ENCODE data around the gene DDX55.

The DDX55 gene

GRCh38 chr12:123648401-123648800 is 46.5 kb downstream of the DDX55 start:
- Histone ChIP-seq H3K36me3 (replicated peaks; ENCODE audit: low read depth, low read length) (peaks cover 49% of the 10 kb centered on the region), H3K27ac (ENCODE audit: low read length) (no peak overlapping the region), H3K79me2 (ENCODE audit: low read length) (0 out of 2 replicates have a peak, but pooled peaks cover 4% of the 10 kb centered on the region), H3K27me3 (ENCODE audit: low read depth, low read length) (no peaks in the 10 kb centered on the region), H3K4me1 (ENCODE audit: low read length) (no peaks in the 10 kb centered on the region), H3K4me2 (ENCODE audit: low read length) (no peak overlapping the region), H3K9ac (ENCODE audit: low read length) (no peak overlapping the region), H2AFZ (ENCODE audit: low read depth, low read length) (no peak overlapping the region), H3K4me3 (ENCODE audit: low read length) (no peak overlapping the region), H4K20me1 (ENCODE audit: insufficient read depth, low read length) (no peaks in the 10 kb centered on the region), H3K9me3 (ENCODE audit: insufficient read depth, low read length) (no peaks in the 10 kb centered on the region)
- no peak for TF ChIP-seq CTCF (IDR thresholded peaks at IDR 0.05; ENCODE audit: low read depth, low read length)
- no peak for TF ChIP-seq EZH2phosphoT487 (IDR thresholded peaks at IDR 0.05; ENCODE audit: low read depth)

GRCh38 chr12:123654129-123654701 is 52.3 kb downstream of the DDX55 start:
- H3K27me3 ChIP-seq (ENCODE audit: low read depth, low read length): no peaks in the 10 kb centered on the region
- H3K9me3 ChIP-seq (ENCODE audit: insufficient read depth, low read length): no peaks in the 10 kb centered on the region
- no peak overlapping the region for H2AFZ ChIP-seq (ENCODE audit: low read depth, low read length)
- no peak for TF ChIP-seq EZH2phosphoT487 (IDR thresholded peaks at IDR 0.05; ENCODE audit: low read depth)
- no peak for TF ChIP-seq CTCF (IDR thresholded peaks at IDR 0.05; ENCODE audit: low read depth, low read length)
- H3K79me2 ChIP-seq (ENCODE audit: low read length): no peaks in the 10 kb centered on the region
- no peak overlapping the region for H3K27ac ChIP-seq (ENCODE audit: low read length)
- no peak overlapping the region for H3K9ac ChIP-seq (ENCODE audit: low read length)
- peaks cover 32% of the 10 kb centered on the region for H3K36me3 ChIP-seq (replicated peaks; ENCODE audit: low read depth, low read length)
- no peaks in the 10 kb centered on the region for H4K20me1 ChIP-seq (ENCODE audit: insufficient read depth, low read length)
- H3K4me1 ChIP-seq (ENCODE audit: low read length): peaks cover 28% of the 10 kb centered on the region
- H3K4me2 ChIP-seq (ENCODE audit: low read length): no peak overlapping the region
- no peak overlapping the region for H3K4me3 ChIP-seq (ENCODE audit: low read length)

- TF ChIP-seq EZH2phosphoT487 (IDR thresholded peaks at IDR 0.05; ENCODE audit: low read depth) (no peak), CTCF (IDR thresholded peaks at IDR 0.05; ENCODE audit: low read depth, low read length) (no peak)
- H3K9me3 ChIP-seq (ENCODE audit: insufficient read depth, low read length): no peaks in the 10 kb centered on the region
- peak overlapping the region; percentile 42; the same call in 1 of the 2 replicates for H3K27ac ChIP-seq (ENCODE audit: low read length)
- no peaks in the 10 kb centered on the region for H4K20me1 ChIP-seq (ENCODE audit: insufficient read depth, low read length)
- 0 out of 2 replicates have a peak overlapping the region, but pooled peaks have one; percentile 9 for H3K4me3 ChIP-seq (ENCODE audit: low read length)
- H3K79me2 ChIP-seq (ENCODE audit: low read length): no peaks in the 10 kb centered on the region
- peaks cover 31% of the 10 kb centered on the region for H3K4me1 ChIP-seq (ENCODE audit: low read length)
- no peak overlapping the region for H3K9ac ChIP-seq (ENCODE audit: low read length)
- H3K36me3 ChIP-seq (replicated peaks; ENCODE audit: low read depth, low read length): peaks cover 32% of the 10 kb centered on the region
- no peaks in the 10 kb centered on the region for H3K27me3 ChIP-seq (ENCODE audit: low read depth, low read length)
- no peak overlapping the region for H2AFZ ChIP-seq (ENCODE audit: low read depth, low read length)
- peak overlapping the region; percentile 55 for H3K4me2 ChIP-seq (ENCODE audit: low read length)
Measured at GRCh38 chr12:123655420-123655819, 53.5 kb downstream of the DDX55 start.

- H2AFZ ChIP-seq (ENCODE audit: low read depth, low read length): no peak overlapping the region
- H3K79me2 ChIP-seq (ENCODE audit: low read length): no peaks in the 10 kb centered on the region
- H3K4me3 ChIP-seq (ENCODE audit: low read length): no peak overlapping the region
- H3K4me2 ChIP-seq (ENCODE audit: low read length): no peak overlapping the region
- H3K27ac ChIP-seq (ENCODE audit: low read length): no peak overlapping the region
- peaks cover 31% of the 10 kb centered on the region for H3K4me1 ChIP-seq (ENCODE audit: low read length)
- no peaks in the 10 kb centered on the region for H4K20me1 ChIP-seq (ENCODE audit: insufficient read depth, low read length)
- H3K36me3 ChIP-seq (replicated peaks; ENCODE audit: low read depth, low read length): peaks cover 30% of the 10 kb centered on the region
- H3K27me3 ChIP-seq (ENCODE audit: low read depth, low read length): no peaks in the 10 kb centered on the region
- H3K9ac ChIP-seq (ENCODE audit: low read length): no peak overlapping the region
- TF ChIP-seq CTCF (IDR thresholded peaks at IDR 0.05; ENCODE audit: low read depth, low read length) (no peak), EZH2phosphoT487 (IDR thresholded peaks at IDR 0.05; ENCODE audit: low read depth) (no peak)
- H3K9me3 ChIP-seq (ENCODE audit: insufficient read depth, low read length): no peaks in the 10 kb centered on the region
Measured at GRCh38 chr12:123656392-123656791, 54.5 kb downstream of the DDX55 start.

Measured in OCI-LY3 (cell line).